ENCODE data around the gene PRSS50. TPM values are rescaled to one million over a fixed set of nuclear protein-coding genes. Genes with fewer than 3 reads are reported as not detected.

PRSS50 gene
- total RNA-seq, 1 experiment from 2014 or later, result not detected

DNA sequence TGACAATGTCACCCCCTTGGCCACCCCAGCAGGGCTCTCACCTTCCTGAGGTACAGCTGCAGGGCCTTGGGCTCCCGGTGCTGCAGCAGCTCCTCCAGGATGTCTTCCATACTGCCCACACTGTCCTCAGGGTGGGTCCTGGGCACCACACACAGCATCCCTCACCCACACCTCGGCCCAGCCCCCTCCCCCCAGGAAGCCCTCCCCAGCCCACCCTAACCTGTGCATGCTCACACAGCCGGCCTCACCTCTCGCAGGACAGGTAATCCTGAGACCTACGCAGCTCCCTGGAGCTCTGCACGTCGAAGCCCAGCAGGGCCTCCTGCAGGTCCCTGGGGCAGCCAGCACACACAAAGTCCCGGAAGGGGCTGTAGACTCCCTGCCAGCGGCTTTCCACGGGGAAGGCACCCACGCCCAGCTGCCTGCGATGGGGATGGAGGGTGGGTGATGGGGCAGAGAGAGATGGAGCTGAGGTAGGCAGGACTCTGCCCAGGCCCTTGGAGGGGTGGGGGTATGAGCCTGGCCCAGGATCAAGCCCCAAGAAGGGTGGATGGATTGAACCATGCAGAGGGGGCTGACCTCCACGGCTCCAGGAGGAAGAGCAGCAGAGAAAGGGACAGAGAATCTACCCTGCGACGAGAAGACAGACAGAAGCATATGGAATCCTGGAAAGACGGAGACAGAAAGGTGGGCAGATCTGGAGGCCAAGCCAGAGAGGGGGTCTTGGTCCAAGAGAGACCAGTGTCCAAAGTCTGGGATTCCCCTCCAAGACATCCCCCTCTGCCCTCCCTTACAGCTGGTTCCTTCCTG, 40.9 kb downstream of the PRSS50 start:
- no peak overlapping the region for H3K4me3 ChIP-seq (ENCODE audit: low read depth, low read length, poor library complexity, severe bottlenecking)
- H3K27ac ChIP-seq (ENCODE audit: low read depth, low read length, poor library complexity, severe bottlenecking), result no peak overlapping the region
- TF ChIP-seq, protein P1, sequence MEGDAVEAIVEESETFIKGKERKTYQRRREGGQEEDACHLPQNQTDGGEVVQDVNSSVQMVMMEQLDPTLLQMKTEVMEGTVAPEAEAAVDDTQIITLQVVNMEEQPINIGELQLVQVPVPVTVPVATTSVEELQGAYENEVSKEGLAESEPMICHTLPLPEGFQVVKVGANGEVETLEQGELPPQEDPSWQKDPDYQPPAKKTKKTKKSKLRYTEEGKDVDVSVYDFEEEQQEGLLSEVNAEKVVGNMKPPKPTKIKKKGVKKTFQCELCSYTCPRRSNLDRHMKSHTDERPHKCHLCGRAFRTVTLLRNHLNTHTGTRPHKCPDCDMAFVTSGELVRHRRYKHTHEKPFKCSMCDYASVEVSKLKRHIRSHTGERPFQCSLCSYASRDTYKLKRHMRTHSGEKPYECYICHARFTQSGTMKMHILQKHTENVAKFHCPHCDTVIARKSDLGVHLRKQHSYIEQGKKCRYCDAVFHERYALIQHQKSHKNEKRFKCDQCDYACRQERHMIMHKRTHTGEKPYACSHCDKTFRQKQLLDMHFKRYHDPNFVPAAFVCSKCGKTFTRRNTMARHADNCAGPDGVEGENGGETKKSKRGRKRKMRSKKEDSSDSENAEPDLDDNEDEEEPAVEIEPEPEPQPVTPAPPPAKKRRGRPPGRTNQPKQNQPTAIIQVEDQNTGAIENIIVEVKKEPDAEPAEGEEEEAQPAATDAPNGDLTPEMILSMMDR (conservative IDR thresholded peaks at IDR 0.05; ENCODE audit: low read depth, low read length), result no peak
- no peak for TF ChIP-seq EZH2 (IDR thresholded peaks at IDR 0.05; ENCODE audit: borderline replicate concordance, low read depth, low read length, poor library complexity, severe bottlenecking)
- H3K4me1 ChIP-seq (ENCODE audit: insufficient read depth, low read length, poor library complexity, severe bottlenecking), result no peaks in the 10 kb centered on the region
- intact Hi-C loops (cut with micrococcal nuclease; ENCODE audit: unreplicated experiment), result no loop called here
- no TSS peak for BruUV-seq (replicated peaks)
- POLR2A ChIA-PET (ENCODE audit: low non-redundant PET), result no interaction called here
- CTCF ChIA-PET, result no interaction called here
- no peaks in the 10 kb centered on the region for H3K9me3 ChIP-seq (ENCODE audit: low read depth, low read length, poor library complexity, severe bottlenecking)
- no peaks in the 10 kb centered on the region for H3K27me3 ChIP-seq (replicated peaks; ENCODE audit: insufficient read depth, low read depth, low read length, poor library complexity)
- H3K36me3 ChIP-seq (ENCODE audit: insufficient read depth, low read length, poor library complexity, severe bottlenecking), result no peaks in the 10 kb centered on the region
- DNase-seq (ENCODE audit: low spot score), result no peak

DNA sequence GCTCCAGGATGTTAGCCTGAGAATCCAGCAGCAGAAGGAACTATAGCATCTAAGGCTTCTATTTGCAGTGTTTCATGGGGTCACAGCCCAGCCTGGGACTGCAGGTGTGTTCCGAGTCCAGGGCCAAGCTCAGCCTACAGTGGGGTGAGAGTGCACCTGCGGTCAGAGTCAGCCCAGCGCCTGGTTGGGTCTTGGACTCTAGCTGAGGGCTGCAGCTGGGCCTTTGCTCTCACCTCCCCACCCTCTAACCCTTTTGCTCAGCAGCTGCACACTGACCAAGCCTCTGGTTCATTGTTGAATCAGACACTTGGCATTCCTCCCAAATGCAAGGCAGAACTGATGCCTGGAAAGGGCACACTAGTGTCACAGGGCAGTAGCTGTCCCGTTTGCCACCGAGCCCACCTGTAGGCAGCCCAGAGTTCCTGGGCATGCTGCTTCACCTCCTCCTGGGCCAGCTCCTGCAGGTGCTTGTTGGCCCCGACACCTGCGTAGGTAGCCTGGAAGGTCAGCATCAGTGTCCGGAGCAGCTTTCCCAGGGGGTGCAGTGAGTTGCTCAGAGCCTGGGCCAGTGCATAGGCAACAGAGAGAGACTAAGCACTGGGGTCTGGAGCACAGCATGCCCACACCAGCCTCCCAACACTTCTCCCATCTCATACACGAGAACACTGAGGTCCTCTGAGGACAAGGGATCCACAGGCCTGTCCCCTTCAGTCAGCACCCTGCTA, 41.7 kb downstream of the PRSS50 start:
- DNase-seq (ENCODE audit: low spot score), result no peak
- no peaks in the 10 kb centered on the region for H3K9me3 ChIP-seq (ENCODE audit: low read depth, low read length, poor library complexity, severe bottlenecking)
- no peak overlapping the region for H3K27ac ChIP-seq (ENCODE audit: low read depth, low read length, poor library complexity, severe bottlenecking)
- BruUV-seq (replicated peaks), result no TSS peak
- ChIA-PET CTCF (no interaction called here), POLR2A (ENCODE audit: low non-redundant PET) (no interaction called here)
- TF ChIP-seq, protein P1 (conservative IDR thresholded peaks at IDR 0.05; ENCODE audit: low read depth, low read length), result no peak
- no peak for TF ChIP-seq EZH2 (IDR thresholded peaks at IDR 0.05; ENCODE audit: borderline replicate concordance, low read depth, low read length, poor library complexity, severe bottlenecking)
- no peak overlapping the region for H3K4me3 ChIP-seq (ENCODE audit: low read depth, low read length, poor library complexity, severe bottlenecking)
- no peaks in the 10 kb centered on the region for H3K27me3 ChIP-seq (replicated peaks; ENCODE audit: insufficient read depth, low read depth, low read length, poor library complexity)
- H3K36me3 ChIP-seq (ENCODE audit: insufficient read depth, low read length, poor library complexity, severe bottlenecking), result no peaks in the 10 kb centered on the region
- H3K4me1 ChIP-seq (ENCODE audit: insufficient read depth, low read length, poor library complexity, severe bottlenecking), result no peaks in the 10 kb centered on the region
- intact Hi-C loops (cut with micrococcal nuclease; ENCODE audit: unreplicated experiment), result no loop called here

DNA sequence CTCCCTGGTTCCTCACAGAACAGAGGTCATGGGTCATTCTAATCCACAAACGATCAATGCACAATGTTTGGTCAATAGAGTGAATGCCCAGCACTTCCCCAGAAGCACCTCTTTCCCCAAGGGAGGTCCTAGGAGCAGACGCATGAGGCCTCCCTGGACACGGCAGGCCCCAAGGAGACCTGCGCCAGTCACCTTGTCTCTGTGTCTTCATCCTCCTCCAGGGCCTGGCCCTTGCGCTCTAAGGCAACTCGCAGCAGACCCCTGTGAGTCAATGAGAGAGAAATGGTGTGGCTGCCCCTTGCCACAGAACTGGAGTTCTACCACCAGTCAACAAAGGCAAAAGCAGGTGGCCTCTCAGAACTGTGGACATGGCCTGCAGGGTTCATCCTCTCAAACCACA, 42.2 kb downstream of the PRSS50 start:
- no peak overlapping the region for H3K27ac ChIP-seq (ENCODE audit: low read depth, low read length, poor library complexity, severe bottlenecking)
- no peak for TF ChIP-seq EZH2 (IDR thresholded peaks at IDR 0.05; ENCODE audit: borderline replicate concordance, low read depth, low read length, poor library complexity, severe bottlenecking)
- TF ChIP-seq, protein P1 (conservative IDR thresholded peaks at IDR 0.05; ENCODE audit: low read depth, low read length), result no peak
- POLR2A ChIA-PET (ENCODE audit: low non-redundant PET), result no interaction called here
- H3K27me3 ChIP-seq (replicated peaks; ENCODE audit: insufficient read depth, low read depth, low read length, poor library complexity), result no peaks in the 10 kb centered on the region
- H3K4me1 ChIP-seq (ENCODE audit: insufficient read depth, low read length, poor library complexity, severe bottlenecking), result no peaks in the 10 kb centered on the region
- no peak for DNase-seq (ENCODE audit: low spot score)
- H3K4me3 ChIP-seq (ENCODE audit: low read depth, low read length, poor library complexity, severe bottlenecking), result no peak overlapping the region
- CTCF ChIA-PET, result no interaction called here
- H3K36me3 ChIP-seq (ENCODE audit: insufficient read depth, low read length, poor library complexity, severe bottlenecking), result no peaks in the 10 kb centered on the region
- no TSS peak for BruUV-seq (replicated peaks)
- intact Hi-C loops (cut with micrococcal nuclease; ENCODE audit: unreplicated experiment), result no loop called here
- H3K9me3 ChIP-seq (ENCODE audit: low read depth, low read length, poor library complexity, severe bottlenecking), result no peaks in the 10 kb centered on the region
